OCI-LY1 (cell line): ENCODE results near the gene CDH4.
A peak's percentile ranks its signal among the peaks of the same experiment; 100 is the strongest.

Experiments
- H2AFZ ChIP-seq: fragments of 200-600 bp; sonication (generic), shearing (Covaris generic); 2 replicates; pipeline ENCODE4 v1.6.0; 2014; ENCODE audit warnings: antibody characterized with exemption, mild to moderate bottlenecking, low read length
- H3F3A ChIP-seq: fragments of 200-600 bp; sonication (generic), shearing (Covaris generic); 2 replicates; pipeline ENCODE4 v1.6.0; 2014; ENCODE audit warnings: mild to moderate bottlenecking, antibody characterized with exemption, low read length, moderate library complexity; ENCODE audit not compliant: insufficient read depth
- H3K27ac ChIP-seq: fragments of 200-600 bp; sonication (generic); 2 replicates; pipeline ENCODE4 v1.5.1; 2014; ENCODE audit warnings: low read length, mixed run types, mild to moderate bottlenecking, low read depth; ENCODE audit not compliant: poor library complexity, severe bottlenecking
- H3K27me3 ChIP-seq: fragments of 200-600 bp; sonication (generic); 2 replicates; pipeline ENCODE4 v1.6.0; 2014; ENCODE audit warnings: antibody characterized with exemption, mild to moderate bottlenecking, low read length, moderate library complexity; ENCODE audit not compliant: insufficient read depth
- H3K36me3 ChIP-seq: fragments of 200-600 bp; sonication (generic); 2 replicates; pipeline ENCODE4 v1.6.1; 2014; ENCODE audit warnings: mild to moderate bottlenecking, antibody characterized with exemption, low read length, moderate library complexity, mixed read lengths; ENCODE audit not compliant: insufficient read depth
- H3K4me1 ChIP-seq: fragments of 200-600 bp; sonication (generic); 2 replicates; pipeline ENCODE4 v1.5.1; 2014; ENCODE audit warnings: mild to moderate bottlenecking, low read length, moderate library complexity; ENCODE audit not compliant: insufficient read depth, severe bottlenecking
- H3K4me2 ChIP-seq: fragments of 200-600 bp; sonication (generic), shearing (Covaris generic); 2 replicates; pipeline ENCODE4 v1.6.1; 2014; ENCODE audit warnings: low read length
- H3K4me3 ChIP-seq: fragments of 200-600 bp; sonication (generic); 2 replicates; pipeline ENCODE4 v1.5.1; 2014; ENCODE audit warnings: low read length, low read depth, mild to moderate bottlenecking, mixed read lengths; ENCODE audit not compliant: poor library complexity, severe bottlenecking
- H3K79me2 ChIP-seq: fragments of 200-600 bp; shearing (Covaris generic); 2 replicates; pipeline ENCODE4 v1.6.1; 2016; ENCODE audit warnings: mixed run types, low read length, mixed read lengths; ENCODE audit not compliant: insufficient read depth
- H3K9ac ChIP-seq: fragments of 200-600 bp; sonication (generic), shearing (Covaris generic); 2 replicates; pipeline ENCODE4 v1.6.1; 2014; ENCODE audit warnings: mild to moderate bottlenecking, low read length, mixed read lengths
- H3K9me2 ChIP-seq: fragments of 200-600 bp; sonication (generic), shearing (Covaris generic); 2 replicates; pipeline ENCODE4 v1.6.1; 2014; ENCODE audit warnings: low read depth, mild to moderate bottlenecking, low read length, mixed read lengths
- H3K9me3 ChIP-seq: fragments of 200-600 bp; shearing (Covaris generic); 2 replicates; pipeline ENCODE4 v1.6.1; 2014; ENCODE audit warnings: low read length, mixed read lengths
- H4K20me1 ChIP-seq: fragments of 200-600 bp; sonication (generic), shearing (Covaris generic); 2 replicates; pipeline ENCODE4 v1.6.0; 2016; ENCODE audit warnings: mild to moderate bottlenecking, low read length; ENCODE audit not compliant: insufficient read depth
- CTCF ChIP-seq: fragments of 200-600 bp; sonication (generic), shearing (Covaris generic); IDR thresholded peaks from 2 replicates; pipeline ENCODE4 v1.5.1; 2017; ENCODE audit warnings: mild to moderate bottlenecking, antibody characterized with exemption, low read length, moderate library complexity, mixed read lengths
- EZH2 ChIP-seq: fragments of 200-600 bp; sonication (generic), shearing (Covaris generic); IDR thresholded peaks from 2 replicates; pipeline ENCODE4 v1.8.0; 2017; ENCODE audit warnings: borderline replicate concordance, mixed run types, mild to moderate bottlenecking, antibody characterized with exemption, low read length, moderate library complexity, mixed read lengths

Gene CDH4

GRCh38 chr20:61895686-61896057 is 643.6 kb downstream of the CDH4 start:
- Histone ChIP-seq H3K4me1 (no peaks in the 10 kb centered on the region), H3K27ac (no peak overlapping the region), H3K4me2 (no peak overlapping the region), H3F3A (no peaks in the 10 kb centered on the region), H4K20me1 (no peaks in the 10 kb centered on the region), H3K9me3 (no peaks in the 10 kb centered on the region), H3K4me3 (no peak overlapping the region), H2AFZ (no peak overlapping the region), H3K9me2 (no peaks in the 10 kb centered on the region), H3K36me3 (no peaks in the 10 kb centered on the region), H3K79me2 (no peaks in the 10 kb centered on the region), H3K9ac (no peak overlapping the region), H3K27me3 (no peaks in the 10 kb centered on the region)
- TF ChIP-seq CTCF: no peak
- no peak for TF ChIP-seq EZH2

GRCh38 chr20:61896058-61896961 is 644.2 kb downstream of the CDH4 start:
- H3K27ac ChIP-seq: no peak overlapping the region

GRCh38 chr20:61897401-61898295 is 645.6 kb downstream of the CDH4 start:
- no peaks in the 10 kb centered on the region for H3K27me3 ChIP-seq
- H2AFZ ChIP-seq: no peak overlapping the region
- no peaks in the 10 kb centered on the region for H3K79me2 ChIP-seq
- no peaks in the 10 kb centered on the region for H3K9me3 ChIP-seq
- no peaks in the 10 kb centered on the region for H3F3A ChIP-seq
- H3K4me1 ChIP-seq: no peaks in the 10 kb centered on the region
- H3K27ac ChIP-seq: no peak overlapping the region
- H4K20me1 ChIP-seq: no peaks in the 10 kb centered on the region
- H3K4me3 ChIP-seq: no peak overlapping the region
- H3K9me2 ChIP-seq: no peaks in the 10 kb centered on the region
- no peaks in the 10 kb centered on the region for H3K36me3 ChIP-seq
- H3K4me2 ChIP-seq: no peak overlapping the region
- TF ChIP-seq CTCF: no peak
- TF ChIP-seq EZH2: no peak
- H3K9ac ChIP-seq: no peak overlapping the region

More at GRCh38 chr20:61896058-61896961, 644.2 kb downstream of the CDH4 start:
- H3K9ac ChIP-seq: no peak overlapping the region
- no peaks in the 10 kb centered on the region for H3F3A ChIP-seq
- H3K9me2 ChIP-seq: no peaks in the 10 kb centered on the region
- peak; percentile 73 for TF ChIP-seq CTCF
- no peak for TF ChIP-seq EZH2
- H3K36me3 ChIP-seq: no peaks in the 10 kb centered on the region
- H3K27me3 ChIP-seq: no peaks in the 10 kb centered on the region
- no peak overlapping the region for H3K4me3 ChIP-seq
- no peaks in the 10 kb centered on the region for H4K20me1 ChIP-seq
- H3K4me1 ChIP-seq: no peaks in the 10 kb centered on the region
- no peaks in the 10 kb centered on the region for H3K9me3 ChIP-seq
- H3K79me2 ChIP-seq: no peaks in the 10 kb centered on the region
- no peak overlapping the region for H2AFZ ChIP-seq
- no peak overlapping the region for H3K4me2 ChIP-seq
